ENCODE data around the gene RASIP1.
"Not testable (repeated sequence)": the region's sequence is repeated elsewhere in the genome, so short reads cannot be mapped to it uniquely, and the experiment has no call there.

RASIP1 gene

GRCh38 chr19:48713041-48713863 is 27.2 kb downstream of the RASIP1 start:
- Mint-ChIP-seq H3K9me3 (no peaks in the 10 kb centered on the region), H3K27me3 (no peaks in the 10 kb centered on the region), H3K27ac (peak overlapping the region; percentile 52), H3K4me1 (ENCODE audit: low read depth) (peaks cover 15% of the 10 kb centered on the region), H3K4me3 (peak overlapping the region; percentile 83), H3K36me3 (ENCODE audit: low read depth) (no peaks in the 10 kb centered on the region)

- H3K27ac Mint-ChIP-seq: no peak overlapping the region
- H3K9me3 Mint-ChIP-seq: no peaks in the 10 kb centered on the region
- no peaks in the 10 kb centered on the region for H3K27me3 Mint-ChIP-seq
- H3K4me3 Mint-ChIP-seq: no peak overlapping the region
- H3K36me3 Mint-ChIP-seq (ENCODE audit: low read depth): no peaks in the 10 kb centered on the region
- peaks cover 15% of the 10 kb centered on the region for H3K4me1 Mint-ChIP-seq (ENCODE audit: low read depth)
Observed at GRCh38 chr19:48711106-48711662, 29.2 kb downstream of the RASIP1 start.

GRCh38 chr19:48708471-48708870 is 31.9 kb downstream of the RASIP1 start:
- H3K27ac Mint-ChIP-seq: no peak overlapping the region
- peaks cover 6% of the 10 kb centered on the region for H3K4me1 Mint-ChIP-seq (ENCODE audit: low read depth)
- H3K9me3 Mint-ChIP-seq: no peaks in the 10 kb centered on the region
- H3K4me3 Mint-ChIP-seq: no peak overlapping the region
- no peaks in the 10 kb centered on the region for H3K36me3 Mint-ChIP-seq (ENCODE audit: low read depth)
- no peaks in the 10 kb centered on the region for H3K27me3 Mint-ChIP-seq

- no peaks in the 10 kb centered on the region for H3K27me3 Mint-ChIP-seq
- H3K9me3 Mint-ChIP-seq: no peaks in the 10 kb centered on the region
- H3K4me3 Mint-ChIP-seq: no peak overlapping the region
Observed at GRCh38 chr19:48705431-48705830, 35.0 kb downstream of the RASIP1 start.

GRCh38 chr19:48703316-48703715 is 37.1 kb downstream of the RASIP1 start:
- Mint-ChIP-seq H3K9me3 (no peaks in the 10 kb centered on the region), H3K4me3 (no peak overlapping the region), H3K27me3 (peaks cover 4% of the 10 kb centered on the region), H3K4me1 (ENCODE audit: low read depth) (no peaks in the 10 kb centered on the region), H3K27ac (no peak overlapping the region), H3K36me3 (ENCODE audit: low read depth) (no peaks in the 10 kb centered on the region)

More at GRCh38 chr19:48705431-48705830, 35.0 kb downstream of the RASIP1 start:
- no peaks in the 10 kb centered on the region for H3K4me1 Mint-ChIP-seq (ENCODE audit: low read depth)
- H3K36me3 Mint-ChIP-seq (ENCODE audit: low read depth): no peaks in the 10 kb centered on the region
- H3K27ac Mint-ChIP-seq: no peak overlapping the region

- Mint-ChIP-seq H3K9me3 (no peaks in the 10 kb centered on the region), H3K4me3 (no peak overlapping the region), H3K27ac (no peak overlapping the region), H3K27me3 (peaks cover 7% of the 10 kb centered on the region), H3K4me1 (ENCODE audit: low read depth) (no peaks in the 10 kb centered on the region), H3K36me3 (ENCODE audit: low read depth) (no peaks in the 10 kb centered on the region)
Observed at GRCh38 chr19:48702701-48703100, 37.7 kb downstream of the RASIP1 start.

GRCh38 chr19:48698046-48698445 is 42.4 kb downstream of the RASIP1 start:
- Mint-ChIP-seq H3K4me1 (ENCODE audit: low read depth) (peaks cover 7% of the 10 kb centered on the region), H3K36me3 (ENCODE audit: low read depth) (no peaks in the 10 kb centered on the region), H3K9me3 (no peaks in the 10 kb centered on the region), H3K4me3 (no peak overlapping the region), H3K27me3 (peaks cover 19% of the 10 kb centered on the region), H3K27ac (no peak overlapping the region)

GRCh38 chr19:48696353-48697010 is 43.9 kb downstream of the RASIP1 start:
- Mint-ChIP-seq H3K4me3 (peak overlapping the region; percentile 35), H3K27me3 (peaks cover 19% of the 10 kb centered on the region), H3K36me3 (ENCODE audit: low read depth) (no peaks in the 10 kb centered on the region), H3K9me3 (no peaks in the 10 kb centered on the region), H3K27ac (no peak overlapping the region), H3K4me1 (ENCODE audit: low read depth) (peaks cover 7% of the 10 kb centered on the region)

GRCh38 chr19:48695743-48696352 is 44.6 kb downstream of the RASIP1 start, which contains the start of gene FUT2:
FUT2 (plus strand) TSS chr19:48695971; CDS start chr19:48702957, 6,986 bp downstream.
- no peaks in the 10 kb centered on the region for H3K9me3 Mint-ChIP-seq
- no peaks in the 10 kb centered on the region for H3K36me3 Mint-ChIP-seq (ENCODE audit: low read depth)
- H3K27ac Mint-ChIP-seq: no peak within 1 kb of the TSS
- H3K4me3 Mint-ChIP-seq: peak within 1 kb of the TSS; percentile 35
- H3K4me1 Mint-ChIP-seq (ENCODE audit: low read depth): peaks cover 7% of the 10 kb centered on the region
- peaks cover 19% of the 10 kb centered on the region for H3K27me3 Mint-ChIP-seq

- H3K27me3 Mint-ChIP-seq: peaks cover 15% of the 10 kb centered on the region
- not testable (repeated sequence) for H3K36me3 Mint-ChIP-seq (ENCODE audit: low read depth); H3K4me3 Mint-ChIP-seq; H3K4me1 Mint-ChIP-seq (ENCODE audit: low read depth); H3K27ac Mint-ChIP-seq; H3K9me3 Mint-ChIP-seq
Observed at GRCh38 chr19:48693629-48694028, 46.8 kb downstream of the RASIP1 start.

GRCh38 chr19:48689449-48689848 is 51.0 kb downstream of the RASIP1 start:
- Mint-ChIP-seq H3K9me3 (no peaks in the 10 kb centered on the region), H3K36me3 (ENCODE audit: low read depth) (no peaks in the 10 kb centered on the region), H3K4me3 (no peak overlapping the region), H3K4me1 (ENCODE audit: low read depth) (no peaks in the 10 kb centered on the region), H3K27me3 (no peaks in the 10 kb centered on the region), H3K27ac (no peak overlapping the region)

- no peaks in the 10 kb centered on the region for H3K27me3 Mint-ChIP-seq
- H3K36me3 Mint-ChIP-seq (ENCODE audit: low read depth): no peaks in the 10 kb centered on the region
- no peaks in the 10 kb centered on the region for H3K4me1 Mint-ChIP-seq (ENCODE audit: low read depth)
- no peaks in the 10 kb centered on the region for H3K9me3 Mint-ChIP-seq
- H3K4me3 Mint-ChIP-seq: no peak overlapping the region
- H3K27ac Mint-ChIP-seq: no peak overlapping the region
Observed at GRCh38 chr19:48687776-48688175, 52.6 kb downstream of the RASIP1 start.

GRCh38 chr19:48686637-48687036 is 53.8 kb downstream of the RASIP1 start:
- not testable (repeated sequence) for H3K4me1 Mint-ChIP-seq (ENCODE audit: low read depth); H3K27me3 Mint-ChIP-seq; H3K36me3 Mint-ChIP-seq (ENCODE audit: low read depth); H3K27ac Mint-ChIP-seq; H3K4me3 Mint-ChIP-seq; H3K9me3 Mint-ChIP-seq

- no peak overlapping the region for H3K4me3 Mint-ChIP-seq
- H3K36me3 Mint-ChIP-seq (ENCODE audit: low read depth): no peaks in the 10 kb centered on the region
- no peaks in the 10 kb centered on the region for H3K27me3 Mint-ChIP-seq
- no peaks in the 10 kb centered on the region for H3K9me3 Mint-ChIP-seq
- no peaks in the 10 kb centered on the region for H3K4me1 Mint-ChIP-seq (ENCODE audit: low read depth)
- no peak overlapping the region for H3K27ac Mint-ChIP-seq
Observed at GRCh38 chr19:48686088-48686487, 54.3 kb downstream of the RASIP1 start.

- Mint-ChIP-seq H3K9me3 (no peaks in the 10 kb centered on the region), H3K27me3 (no peaks in the 10 kb centered on the region), H3K36me3 (ENCODE audit: low read depth) (no peaks in the 10 kb centered on the region), H3K4me3 (no peak overlapping the region), H3K27ac (no peak overlapping the region), H3K4me1 (ENCODE audit: low read depth) (no peaks in the 10 kb centered on the region)
Observed at GRCh38 chr19:48685583-48685982, 54.8 kb downstream of the RASIP1 start.

Measured in stimulated activated naive CD8-positive, alpha-beta T cell treated with anti-CD3 and anti-CD28 coated beads, Interleukin-15, Interleukin-2, amounts not matched to agents 100 ng/mL and 50 ng/mL, for 24 hours (primary cell).